ENCODE measurements around the gene CDC27.
"Not testable (repeated sequence)": the region's sequence is repeated elsewhere in the genome, so short reads cannot be mapped to it uniquely, and the experiment has no call there.

CDC27 gene

DNA sequence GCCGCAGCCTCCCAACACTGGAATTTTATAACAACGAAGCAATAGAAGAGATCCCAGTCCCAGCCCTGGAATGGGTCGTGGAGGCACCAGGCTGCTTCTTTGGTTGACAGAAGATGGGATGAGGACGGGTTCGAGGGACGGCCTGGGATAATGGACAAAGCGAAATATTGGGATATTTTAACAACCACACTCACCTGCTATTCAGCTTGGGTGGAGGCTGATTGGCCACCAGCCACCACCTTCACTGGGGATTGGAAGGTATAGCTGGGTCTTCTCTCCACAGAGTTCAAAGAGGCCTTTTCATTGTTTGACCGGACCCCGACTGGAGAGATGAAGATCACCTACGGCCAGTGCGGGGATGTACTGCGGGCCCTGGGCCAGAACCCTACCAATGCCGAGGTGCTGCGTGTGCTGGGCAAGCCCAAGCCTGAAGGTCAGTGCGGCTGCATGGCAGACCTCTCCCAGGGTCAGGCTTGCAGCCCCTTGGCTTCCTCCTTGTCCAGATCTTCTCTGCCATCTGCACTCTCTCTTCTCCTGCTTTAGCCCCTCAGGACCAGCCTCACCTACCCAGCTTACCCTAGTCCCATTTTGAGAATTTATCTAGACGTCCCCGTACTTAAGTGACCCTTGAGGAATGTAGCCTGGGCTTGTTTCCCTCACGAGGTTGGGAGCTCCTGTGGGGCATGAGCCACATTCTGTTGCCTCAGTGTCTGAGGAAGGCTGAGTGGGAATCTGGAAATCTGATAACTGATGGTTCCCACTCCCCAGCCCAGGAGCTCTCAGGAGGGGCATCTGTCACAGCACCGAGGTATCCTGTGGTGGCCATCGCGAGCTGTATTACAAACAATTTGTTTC, 30.8 kb upstream of the CDC27 start:
- no peak for DNase-seq

DNA sequence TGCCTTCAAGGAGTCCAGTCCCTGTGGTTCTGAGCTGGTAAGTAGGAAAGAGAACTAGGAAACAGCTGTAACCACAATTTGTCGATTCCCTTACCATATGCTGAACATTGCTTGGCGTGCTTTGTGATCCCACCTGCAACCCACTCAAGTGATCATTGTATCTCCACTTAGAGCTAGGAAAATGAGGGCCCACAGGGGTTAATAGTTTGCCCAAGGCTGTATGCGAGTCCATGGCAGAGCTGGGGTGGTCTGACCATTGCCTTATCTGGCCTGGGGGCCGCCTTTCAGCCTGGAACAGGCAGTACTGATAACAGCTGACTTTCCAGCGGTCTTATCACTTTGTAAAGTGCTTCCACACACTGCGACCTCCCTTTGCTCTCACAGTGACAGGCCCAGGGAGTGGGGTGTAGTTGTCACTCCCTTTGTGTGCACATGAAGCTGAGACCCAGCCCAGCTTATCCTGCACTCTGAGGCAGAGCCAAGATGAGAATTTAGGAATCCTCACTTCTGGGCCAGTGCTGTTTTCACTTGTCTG, 29.9 kb upstream of the CDC27 start:
- DNase-seq = no peak

DNA sequence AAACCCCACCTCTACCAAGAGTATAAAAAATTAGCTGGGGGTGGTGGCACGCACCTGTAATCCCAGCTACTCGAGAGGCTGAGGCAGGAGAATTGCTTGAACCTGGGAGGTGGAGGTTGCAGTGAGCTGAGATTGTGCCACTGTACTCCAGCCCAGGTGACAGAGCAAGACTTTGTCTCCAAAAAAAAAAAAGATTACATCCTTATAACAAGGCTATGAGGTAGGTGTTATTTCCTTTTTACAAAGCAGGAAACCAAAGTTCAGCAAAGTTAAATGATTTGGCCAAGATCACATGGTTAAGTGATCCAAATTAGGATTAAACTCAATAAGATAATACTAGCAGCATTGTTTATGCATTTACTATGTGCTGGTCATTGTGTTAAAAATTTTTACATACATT, 28.2 kb upstream of the CDC27 start:
- DNase-seq = not testable (repeated sequence)

DNA sequence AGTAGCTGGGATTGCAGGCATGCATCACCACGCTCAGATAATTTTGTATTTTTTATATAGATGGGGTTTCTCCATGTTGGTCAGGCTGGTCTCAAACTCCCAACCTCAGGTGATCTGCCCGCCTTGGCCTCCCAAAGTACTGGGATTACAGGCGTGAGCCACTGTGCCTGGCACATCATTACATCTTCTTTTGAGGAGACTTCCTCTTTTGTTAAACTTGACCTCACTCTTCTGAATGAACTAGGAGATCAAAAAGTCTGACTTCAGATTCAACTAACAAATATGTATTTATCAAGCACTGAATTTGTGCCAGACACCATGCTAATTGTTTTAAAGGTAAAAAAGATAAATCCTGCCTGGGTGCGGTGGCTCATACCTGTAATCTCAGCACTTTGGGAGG, 27.7 kb upstream of the CDC27 start:
- not testable (repeated sequence) for DNase-seq

DNA sequence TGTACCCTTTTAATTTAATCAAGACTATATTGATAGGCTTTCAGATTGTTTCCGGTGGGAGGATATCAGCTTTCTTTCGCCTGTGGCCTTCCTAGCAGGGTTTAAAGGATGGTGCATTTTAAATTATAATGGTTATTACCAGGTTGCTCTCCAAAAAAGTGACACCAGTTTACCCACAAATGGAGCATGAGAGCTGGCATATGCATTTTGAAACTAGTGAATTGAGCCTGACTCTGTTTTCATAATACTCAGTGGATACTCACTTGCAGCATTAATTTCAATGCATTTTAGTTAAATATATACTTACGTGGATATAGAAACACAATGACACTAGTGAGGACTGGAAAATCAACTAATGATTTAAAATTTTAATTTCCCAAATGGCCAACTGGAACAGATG, 25.8 kb upstream of the CDC27 start:
- DNase-seq = no peak

DNA sequence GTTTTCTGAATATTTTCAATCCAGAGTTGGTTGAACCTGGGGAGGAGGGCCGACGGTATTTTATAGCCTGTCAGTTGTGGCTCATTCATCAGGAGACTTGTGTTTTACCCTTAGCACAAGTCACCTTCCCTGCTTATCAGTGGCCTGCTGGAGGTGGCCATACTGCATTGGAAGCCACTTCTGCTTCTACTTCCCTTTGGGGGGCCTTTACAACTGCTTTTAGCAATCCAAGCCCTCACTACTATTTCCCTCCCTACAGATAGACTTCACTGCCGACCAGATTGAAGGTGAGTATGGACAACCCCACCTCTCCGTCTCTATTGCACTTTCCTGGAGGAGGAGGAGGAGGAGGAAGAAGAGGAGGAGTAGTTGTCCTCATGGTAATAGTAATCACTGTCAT, 24.4 kb upstream of the CDC27 start:
- DNase-seq = no peak

DNA sequence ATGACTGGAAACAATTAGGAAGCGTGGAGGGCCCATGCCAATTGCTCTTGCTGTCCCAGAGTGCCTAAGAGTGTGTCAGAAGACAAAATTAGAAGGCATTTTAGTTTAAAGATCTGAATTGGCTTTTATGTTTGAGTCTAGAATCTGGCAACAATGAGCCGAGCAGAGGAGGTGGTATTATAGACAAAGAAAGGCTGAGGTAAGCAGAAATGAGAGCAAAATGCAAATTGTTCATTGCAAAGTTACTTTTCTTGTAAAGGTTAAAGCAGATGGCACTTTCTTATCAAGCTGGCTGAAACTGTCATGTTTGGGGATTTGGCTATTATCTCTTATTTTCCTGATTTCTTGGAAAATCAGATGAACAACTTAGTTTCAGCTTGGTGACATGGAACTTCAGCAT, 23.4 kb upstream of the CDC27 start:
- no peak for DNase-seq

DNA sequence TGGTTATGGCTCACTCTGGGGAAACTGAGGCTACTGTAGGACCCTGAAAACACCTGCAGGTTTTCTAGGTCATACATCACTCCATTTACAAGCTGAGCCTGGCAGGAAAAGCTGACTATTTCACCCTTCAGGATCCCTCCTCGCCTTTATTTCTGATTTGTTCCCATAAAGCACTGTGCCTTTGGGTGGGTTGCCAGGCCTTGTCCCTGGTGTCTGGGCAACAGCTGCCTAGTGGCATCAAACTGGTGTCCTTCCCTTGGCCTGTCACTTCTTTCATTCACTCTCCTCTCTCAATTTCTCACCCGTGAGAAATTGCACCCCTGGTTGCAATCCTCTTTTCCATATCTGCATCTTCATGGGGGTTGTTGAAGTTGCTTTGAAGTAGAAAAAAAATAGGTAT, 21.7 kb upstream of the CDC27 start:
- no peak for DNase-seq

DNA sequence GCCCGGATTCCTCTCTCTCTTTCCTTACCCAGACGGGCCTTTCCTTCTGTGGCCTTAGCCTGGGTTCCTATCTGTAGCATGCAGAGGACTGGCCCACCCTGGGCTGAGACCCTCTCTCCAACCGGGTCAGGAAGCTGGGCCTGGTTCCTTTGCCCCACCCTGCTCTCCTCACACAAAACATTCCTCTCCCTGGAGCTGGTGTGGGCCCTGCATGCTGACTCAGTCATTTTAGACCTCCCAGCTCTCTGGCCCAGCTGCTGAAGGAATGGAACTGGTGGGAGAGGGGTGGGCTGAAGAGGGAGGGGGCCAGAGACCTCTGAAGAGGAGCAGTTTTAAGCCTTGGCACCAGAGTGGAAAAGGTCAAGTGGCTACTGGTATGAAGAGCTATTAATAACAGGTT, 21.0 kb upstream of the CDC27 start:
- DNase-seq = no peak

DNA sequence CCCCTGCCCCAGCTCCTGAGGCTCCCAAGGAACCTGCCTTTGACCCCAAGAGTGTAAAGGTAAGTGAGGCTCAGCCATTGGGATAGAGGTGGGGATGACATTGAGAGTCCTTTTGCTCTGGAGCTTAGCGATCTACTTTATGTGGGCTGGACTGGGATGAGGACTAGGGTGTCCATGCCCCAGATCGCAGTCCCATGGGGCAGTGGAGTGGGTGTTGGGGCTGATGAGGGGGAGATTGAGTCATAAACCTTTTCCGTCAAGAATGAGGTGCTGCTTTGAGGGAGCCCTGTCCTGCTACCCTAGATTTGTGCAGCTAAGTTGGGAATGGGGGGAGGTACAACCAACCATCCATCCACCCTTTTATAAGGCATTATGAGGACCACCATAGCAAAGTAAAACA, 20.4 kb upstream of the CDC27 start:
- no peak for DNase-seq

DNA sequence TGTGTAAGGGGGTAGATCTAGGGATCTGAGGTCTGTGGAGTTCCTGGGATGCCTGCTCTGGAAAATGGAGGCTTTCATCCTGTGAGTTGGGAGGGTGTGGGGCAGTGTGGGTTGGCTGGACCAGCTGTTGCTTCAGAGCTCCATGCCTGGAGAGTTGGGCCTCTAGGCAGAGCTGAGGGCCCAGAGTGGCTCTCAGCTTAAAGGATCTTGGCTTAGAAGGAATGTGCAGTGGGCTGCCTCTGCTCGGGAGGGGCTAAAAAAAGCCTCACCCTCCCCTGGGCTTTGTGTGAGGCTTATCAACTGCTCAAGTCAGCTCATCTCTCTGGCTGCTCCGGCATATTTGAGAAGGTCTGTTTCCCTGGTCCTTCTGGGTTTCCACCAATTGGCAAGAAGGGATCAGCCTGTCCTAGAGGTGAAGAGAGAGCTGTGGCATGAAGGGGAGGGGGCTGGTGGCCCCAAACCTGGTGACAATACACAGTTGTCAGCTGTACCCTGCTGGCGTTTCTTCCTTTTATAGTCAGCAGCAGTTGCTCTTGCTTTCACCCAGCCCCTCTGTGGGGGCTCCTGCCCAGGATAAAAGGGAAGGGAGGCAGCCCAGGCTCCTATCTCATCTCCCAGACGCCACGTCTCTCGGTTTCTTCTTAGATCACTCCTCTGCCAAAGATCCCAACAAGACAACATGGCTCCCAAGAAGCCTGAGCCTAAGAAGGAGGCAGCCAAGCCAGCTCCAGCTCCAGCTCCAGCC, 19.8 kb upstream of the CDC27 start, which contains the start of gene MYL4:
Gene MYL4 (plus strand): TSS at position 605 of the 745 bp plus-strand sequence. CDS start 75 bp downstream, at position 680.
- DNase-seq = no peak

DNA sequence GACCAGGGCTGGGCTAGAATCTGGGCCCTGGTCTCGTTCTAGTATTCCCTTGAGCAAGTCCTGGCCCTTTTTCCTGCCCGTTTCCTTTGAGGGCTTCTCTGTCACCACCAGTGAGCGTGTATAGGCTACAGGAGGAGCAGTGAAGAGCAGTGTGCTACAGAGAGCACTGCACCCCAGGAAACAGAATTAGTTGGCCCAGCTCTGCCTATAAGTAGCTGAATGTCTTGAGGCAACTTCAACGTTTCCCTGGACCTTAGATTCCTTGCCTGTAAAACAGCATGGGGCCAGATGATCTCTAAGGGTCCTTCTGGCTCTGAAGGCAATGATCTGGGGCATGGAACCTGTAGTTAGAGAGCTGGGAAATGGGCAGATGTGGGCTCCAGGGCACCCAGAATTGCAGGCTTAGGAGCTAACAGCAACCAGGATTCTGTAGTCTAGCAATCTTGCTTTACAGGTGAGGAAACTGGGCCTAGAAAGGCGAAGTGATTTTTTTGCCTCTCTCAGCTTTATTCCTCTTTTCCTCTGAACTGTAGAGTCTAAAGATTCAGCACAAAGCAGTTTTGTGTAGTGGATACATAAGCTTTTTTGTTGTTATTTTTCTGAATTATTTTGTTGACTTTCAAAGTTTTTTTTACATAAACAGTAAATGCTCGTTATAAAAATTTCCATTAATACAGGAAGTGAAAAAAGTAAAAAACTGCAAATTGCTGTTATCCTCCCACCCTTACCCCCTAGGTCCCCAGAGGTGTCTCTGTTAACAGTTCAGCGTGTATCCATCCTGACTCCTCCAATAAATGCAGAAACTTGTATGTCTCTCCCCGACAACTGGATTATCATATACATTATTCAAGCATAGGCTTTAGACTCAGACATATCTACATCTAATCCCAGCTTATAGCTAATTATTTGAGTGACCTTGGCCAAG, 18.3 kb upstream of the CDC27 start:
- no peak for DNase-seq

DNA sequence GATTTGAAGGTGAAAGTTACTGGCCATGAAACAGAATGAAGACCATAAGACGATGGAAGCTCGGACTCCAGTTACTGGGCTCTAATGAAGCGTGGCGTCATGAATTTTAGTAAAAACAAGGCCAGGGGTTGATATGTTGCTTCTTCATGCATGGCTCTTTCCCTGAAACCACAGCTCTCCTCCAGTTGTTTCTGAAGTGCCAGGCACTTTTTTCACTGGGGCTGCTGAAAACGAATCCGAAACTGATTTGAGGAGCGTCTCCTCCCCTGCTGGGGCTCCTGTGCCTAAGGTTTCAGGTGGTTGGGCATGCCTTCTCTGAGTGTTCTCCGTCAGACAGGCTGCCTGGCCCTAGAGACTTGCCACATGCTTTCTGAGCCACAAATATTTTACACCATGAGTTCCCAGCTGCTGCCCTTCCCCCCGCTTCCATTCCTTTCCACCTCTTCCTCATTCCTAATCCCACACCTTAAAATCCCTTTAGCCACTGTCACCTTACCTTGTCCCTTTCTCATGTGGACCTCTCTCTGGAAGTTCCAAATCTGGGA, 16.4 kb upstream of the CDC27 start:
- peak; percentile 54 for DNase-seq

DNA sequence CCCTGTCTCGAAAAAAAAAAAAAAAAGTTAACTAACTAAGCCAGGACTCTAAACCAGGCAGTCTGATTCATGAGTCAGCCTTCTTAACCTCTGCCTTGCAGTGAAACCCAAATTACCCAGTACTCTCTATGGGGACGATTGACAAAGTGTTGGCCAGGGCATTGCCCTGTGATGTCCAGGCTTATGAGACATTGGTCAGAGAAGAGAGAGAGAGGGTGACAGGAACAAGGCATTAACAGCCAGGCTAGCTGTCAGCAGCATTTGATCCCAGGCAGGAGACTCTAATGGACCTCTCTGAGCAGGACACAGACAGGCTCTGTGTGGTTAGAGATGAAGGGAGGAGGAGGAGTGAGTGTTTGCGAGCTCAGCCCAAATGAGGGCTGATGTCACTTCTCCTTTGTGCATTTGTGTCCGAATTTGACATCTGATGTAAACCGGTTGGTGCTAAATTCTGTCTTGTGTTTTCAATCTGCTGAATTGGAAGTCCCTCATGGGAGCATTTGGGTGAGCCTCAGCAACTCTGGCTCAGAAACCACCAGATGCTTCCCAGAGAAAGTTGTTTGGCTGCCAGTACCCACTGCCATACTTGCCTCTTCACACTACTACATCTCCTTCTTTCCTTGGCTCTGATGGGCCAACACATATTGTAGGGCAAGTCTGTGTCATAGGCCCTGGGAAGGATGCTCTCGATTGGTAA, 15.8 kb upstream of the CDC27 start:
- DNase-seq = no peak

DNA sequence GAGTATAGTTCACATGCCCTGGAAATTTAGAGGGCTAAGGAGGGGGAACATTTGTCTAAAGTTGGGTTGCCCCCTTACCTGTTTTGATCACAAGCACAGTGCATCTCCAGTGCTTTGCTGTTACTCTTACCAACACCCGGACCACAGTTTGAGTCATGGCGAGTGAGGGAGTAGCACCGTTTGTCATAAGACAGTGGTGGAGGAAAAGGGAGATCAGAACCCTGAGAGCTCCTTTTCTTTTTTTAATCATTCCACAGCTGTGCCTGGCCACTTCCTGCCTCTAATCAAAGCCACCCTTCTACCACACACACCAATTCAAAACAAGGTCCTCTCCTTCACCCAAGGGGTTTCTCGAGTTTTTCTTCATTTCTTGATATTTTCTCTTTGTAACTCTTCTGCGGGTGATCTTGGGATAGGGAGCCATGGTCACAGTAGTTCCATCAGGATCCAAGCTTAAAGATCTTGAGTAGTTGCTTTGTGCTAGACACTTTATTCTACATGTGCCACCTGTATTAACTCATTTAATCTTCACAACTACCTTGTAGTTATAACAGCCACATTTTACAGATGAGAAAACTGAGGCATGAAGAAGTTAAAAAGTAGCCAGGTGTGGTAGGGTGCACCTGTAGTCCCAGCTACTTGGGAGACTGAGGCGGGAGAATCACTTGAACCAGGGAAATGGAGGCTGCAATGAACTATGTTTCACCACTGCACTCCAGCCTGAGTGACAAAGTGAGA, 15.1 kb upstream of the CDC27 start:
- peak; percentile 28 for DNase-seq

DNA sequence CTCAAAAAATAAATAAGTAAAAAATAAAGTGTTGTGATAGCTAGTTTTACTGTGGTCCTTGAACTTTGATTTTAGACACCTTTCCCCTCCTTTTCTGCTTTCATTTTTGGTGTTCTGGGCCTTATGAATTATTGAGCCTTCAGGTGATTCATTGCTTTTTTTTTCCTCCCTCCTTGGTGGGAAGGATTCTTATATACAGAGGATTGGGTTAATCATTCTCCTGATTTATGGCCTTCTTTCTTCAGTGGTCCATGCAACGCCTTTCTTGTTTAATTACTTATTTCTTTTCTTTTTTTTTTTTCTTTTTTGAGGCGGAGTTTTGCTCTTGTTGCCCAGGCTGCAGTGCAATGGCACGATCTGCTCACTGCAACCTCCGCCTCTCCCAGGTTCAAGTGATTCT, 12.1 kb upstream of the CDC27 start:
- DNase-seq = no peak

DNA sequence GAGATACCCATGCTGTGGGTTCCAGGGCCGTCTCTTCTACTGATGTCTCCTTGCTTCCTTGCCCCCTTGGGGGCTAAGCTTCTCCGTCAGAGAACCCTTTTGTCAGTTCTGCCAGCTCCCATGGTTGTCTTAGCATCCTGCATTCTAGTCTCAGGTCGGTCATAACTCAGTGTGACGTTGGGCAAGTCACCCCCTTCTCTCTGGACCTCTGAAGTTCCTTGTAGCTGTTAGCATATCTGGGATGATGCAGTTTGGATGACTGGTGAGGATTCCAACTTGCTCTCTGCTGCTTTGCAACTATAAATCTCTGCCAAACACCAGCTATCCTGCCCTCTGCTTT, 11.2 kb upstream of the CDC27 start:
- no peak for DNase-seq

DNA sequence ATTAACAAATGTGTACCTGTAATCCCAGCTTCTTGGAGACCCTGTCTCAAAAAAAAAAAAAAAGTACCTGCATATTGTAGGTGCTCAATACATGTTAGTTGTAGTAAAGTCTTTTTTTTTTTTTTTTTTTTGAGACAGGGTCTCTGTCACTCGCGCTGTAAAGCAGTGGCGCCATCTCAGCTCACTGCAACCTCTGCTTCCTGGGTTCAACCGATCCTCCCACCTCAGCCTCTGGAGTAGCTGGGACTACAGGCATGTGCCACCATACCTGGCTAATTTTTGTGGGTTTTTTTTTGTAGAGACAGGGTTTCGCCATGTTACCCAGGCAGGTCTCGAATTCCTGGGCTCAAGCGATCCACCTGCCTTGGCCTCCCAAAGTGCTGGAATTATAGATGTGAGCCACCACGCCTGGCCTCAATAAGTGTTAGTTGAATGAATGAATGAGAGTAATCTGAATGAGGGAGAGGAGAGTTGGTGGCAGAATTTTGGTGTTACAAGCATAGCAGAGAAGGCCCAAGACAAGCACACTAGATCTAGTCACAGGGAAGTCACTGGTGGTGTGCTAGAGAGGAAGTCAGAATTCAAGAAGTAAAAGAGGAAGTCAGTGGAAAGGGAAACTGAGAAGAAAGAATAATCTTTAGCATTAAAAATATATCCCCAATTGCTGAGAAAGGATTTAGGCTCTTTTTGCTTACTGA, 10.7 kb upstream of the CDC27 start:
- no peak for DNase-seq

DNA sequence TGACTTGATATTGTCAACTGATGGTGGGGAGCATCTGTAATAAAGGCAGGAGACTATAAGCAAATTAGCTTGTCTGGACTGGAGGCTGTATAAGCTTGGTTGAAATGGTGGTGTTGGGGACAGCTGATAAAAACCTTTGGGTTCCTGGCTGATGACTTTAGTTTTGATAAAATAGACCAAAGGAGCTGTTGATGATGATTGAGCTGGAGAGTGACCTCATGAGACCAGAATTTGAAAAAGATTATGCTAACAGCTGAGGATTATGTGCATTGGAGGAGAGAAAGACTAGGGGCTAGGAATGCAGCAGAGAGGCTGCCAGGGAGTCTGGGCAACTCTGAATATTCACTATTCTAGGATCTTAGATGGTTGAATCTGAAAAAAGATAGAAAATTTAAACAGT, 8.7 kb upstream of the CDC27 start:
- no peak for DNase-seq

DNA sequence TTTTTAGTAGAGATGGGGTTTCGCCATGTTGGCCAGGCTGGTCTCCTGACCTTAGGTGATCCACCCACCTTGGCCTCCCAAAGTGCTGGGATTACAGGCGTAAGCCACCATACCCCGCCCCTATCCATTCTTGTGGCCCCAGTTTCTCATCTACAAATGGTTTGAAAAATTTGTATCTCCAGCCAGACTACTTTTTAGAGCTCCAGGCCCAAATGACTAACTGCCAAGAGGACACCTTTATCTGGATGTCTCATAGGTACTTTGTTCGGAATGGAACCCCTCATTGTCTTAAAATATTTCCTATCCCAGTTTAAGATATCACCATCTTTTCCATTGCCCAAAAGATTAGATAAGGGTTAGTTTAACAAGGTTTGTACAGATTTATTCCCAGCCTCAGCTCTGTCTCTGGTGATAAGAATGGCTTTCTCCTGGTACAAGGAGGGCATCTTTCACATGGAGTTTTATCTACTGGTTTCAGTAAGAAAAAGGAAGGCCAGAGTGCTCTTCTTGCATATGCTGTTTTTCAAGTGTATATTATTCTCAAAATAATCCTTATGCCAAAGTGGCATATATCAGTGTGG, 4.9 kb upstream of the CDC27 start:
- DNase-seq = no peak

All from activated CD4-positive, alpha-beta T cell treated with anti-CD3 and anti-CD28 coated beads for 1 hour (primary cell).